SK-N-SH (cell line): ENCODE measurements around the gene DNASE2B. TPM values are rescaled to one million over a fixed set of nuclear protein-coding genes. Genes with fewer than 3 reads are reported as not detected.

Experiments used
- CTCF ChIA-PET: fragments of 300-600, 350-600 bp; formaldehyde crosslinking; extraction: SDS; loops from one replicate; lab custom pipeline; 2021; lab: Yijun Ruan, JAX
- POLR2A ChIA-PET: fragments of 350-600 bp; sonication (Branson Sonifier 250); formaldehyde crosslinking; extraction: SDS; loops from one replicate; lab custom pipeline; 2020; ENCODE audit warnings: antibody characterized with exemption, inconsistent platforms; lab: Yijun Ruan, JAX
- DNase-seq: peaks from one replicate; pipeline ENCODE4 v3.0.0; 2012
- H2AFZ ChIP-seq: fragments of 200-600 bp; sonication (generic); 2 replicates; pipeline ENCODE4 v1.8.1; 2016; ENCODE audit warnings: antibody characterized with exemption, mild to moderate bottlenecking, low read depth
- H3F3A ChIP-seq: fragments of 200-600 bp; sonication (generic); replicated peaks from 2 replicates; pipeline ENCODE3; 2016; ENCODE audit warnings: antibody characterized with exemption, mild to moderate bottlenecking; ENCODE audit not compliant: insufficient read depth
- H3K27ac ChIP-seq, 2 experiments: fragments of 200-500 bp in 1 of 2; fragments of 200-600 bp in 1 of 2; sonication (Bioruptor generic) in 1 of 2; sonication (generic), shearing (Covaris generic) in 1 of 2; 2 replicates each; pipeline versions ENCODE4 v1.5.1 to v1.6.1; 2014 to 2016; ENCODE audit warnings: low read depth in 2 of 2, inconsistent platforms in 1 of 2, low read length in 1 of 2, mild to moderate bottlenecking in 1 of 2, mixed read lengths in 1 of 2
- H3K27me3 ChIP-seq: fragments of 200-600 bp; sonication (generic), shearing (Covaris generic); 2 replicates; pipeline ENCODE4 v1.6.1; 2016; ENCODE audit warnings: mixed run types; ENCODE audit not compliant: insufficient read depth
- H3K36me3 ChIP-seq, 2 experiments: fragments of 200-500 bp in 1 of 2; fragments of 200-600 bp in 1 of 2; sonication (Bioruptor generic) in 1 of 2; sonication (generic) in 1 of 2; replicated peaks in 1 of 2; 2 replicates each; pipeline versions ENCODE3 to v1.5.1; 2014 to 2016; ENCODE audit warnings: low read length in 1 of 2, mild to moderate bottlenecking in 1 of 2; ENCODE audit not compliant: insufficient read depth in 2 of 2, control insufficient read depth in 1 of 2
- H3K4me1 ChIP-seq, 2 experiments: fragments of 200-500 bp in 1 of 2; fragments of 200-600 bp in 1 of 2; sonication (Bioruptor generic) in 1 of 2; sonication (generic), shearing (Covaris generic) in 1 of 2; 2 replicates each; pipeline versions ENCODE4 v1.5.1 to v1.6.1; 2014 to 2016; ENCODE audit warnings: low read depth in 1 of 2, low read length in 1 of 2, mixed run types in 1 of 2; ENCODE audit not compliant: insufficient read depth in 2 of 2, control insufficient read depth in 1 of 2
- H3K4me2 ChIP-seq: fragments of 200-600 bp; sonication (generic), shearing (Covaris generic); 2 replicates; pipeline ENCODE4 v1.6.1; 2017; ENCODE audit warnings: mixed run types
- H3K4me3 ChIP-seq, 2 experiments: fragments of 200-500 bp in 1 of 2; fragments of 200-600 bp in 1 of 2; sonication (Bioruptor generic) in 1 of 2; sonication (generic), shearing (Covaris generic) in 1 of 2; 2 replicates each; pipeline versions ENCODE4 v1.5.1 to v1.8.1; 2014 to 2016; ENCODE audit warnings: low read depth in 2 of 2, inconsistent platforms in 1 of 2, low read length in 1 of 2, mild to moderate bottlenecking in 1 of 2, mixed read lengths in 1 of 2, moderate library complexity in 1 of 2
- H3K79me2 ChIP-seq: fragments of 200-600 bp; sonication (generic); 2 replicates; pipeline ENCODE4 v1.8.1; 2017; ENCODE audit warnings: mild to moderate bottlenecking; ENCODE audit not compliant: insufficient read depth
- H3K9ac ChIP-seq: fragments of 200-600 bp; sonication (generic); 2 replicates; pipeline ENCODE4 v1.6.1; 2017; ENCODE audit warnings: mixed run types
- H3K9me2 ChIP-seq: fragments of 200-600 bp; sonication (generic); 2 replicates; pipeline ENCODE4 v1.6.1; 2017; ENCODE audit warnings: mixed run types
- H3K9me3 ChIP-seq: fragments of 200-600 bp; sonication (generic); 2 replicates; pipeline ENCODE4 v1.6.1; 2017; ENCODE audit warnings: mixed run types, mild to moderate bottlenecking, moderate library complexity
- H4K20me1 ChIP-seq: fragments of 200-600 bp; sonication (generic); 2 replicates; pipeline ENCODE4 v1.6.1; 2017; ENCODE audit warnings: mild to moderate bottlenecking, mixed run types; ENCODE audit not compliant: insufficient read depth
- CHD2 ChIP-seq: fragments of 150-350 bp; IDR thresholded peaks from 2 replicates; pipeline ENCODE4 v1.6.1; 2018; ENCODE audit warnings: low read length; ENCODE audit not compliant: partially characterized antibody
- ELF1 ChIP-seq: IDR thresholded peaks from 2 replicates; pipeline ENCODE4 v1.4.0; 2012
- FOSL2 ChIP-seq: IDR thresholded peaks from 2 replicates; pipeline ENCODE4 v1.4.0; 2012; ENCODE audit warnings: low read depth, mild to moderate bottlenecking, moderate library complexity, borderline replicate concordance
- FOXJ3 ChIP-seq: sonication (generic); formaldehyde crosslinking; IDR thresholded peaks from 2 replicates; pipeline ENCODE4 v1.5.1; 2020; ENCODE audit warnings: mild to moderate bottlenecking, missing genetic modification reagents
- FOXM1 ChIP-seq: IDR thresholded peaks from 2 replicates; pipeline ENCODE4 v1.4.0; 2012; ENCODE audit warnings: low read depth, mild to moderate bottlenecking
- GABPA ChIP-seq: IDR thresholded peaks from 2 replicates; pipeline ENCODE4 v1.4.0; 2012; ENCODE audit warnings: low read depth, mild to moderate bottlenecking
- GATA2 ChIP-seq: sonication (generic); formaldehyde crosslinking; IDR thresholded peaks from 2 replicates; pipeline ENCODE4 v1.5.0; 2020; ENCODE audit warnings: mild to moderate bottlenecking, missing genetic modification reagents
- IRF3 ChIP-seq: fragments of 150-350 bp; IDR thresholded peaks from 2 replicates; pipeline ENCODE4 v1.6.1; 2016; ENCODE audit warnings: mild to moderate bottlenecking, low read depth, low read length
- JUND ChIP-seq: IDR thresholded peaks from 2 replicates; pipeline ENCODE4 v1.4.0; 2012
- MAX ChIP-seq: IDR thresholded peaks from 2 replicates; pipeline ENCODE4 v1.4.0; 2012; ENCODE audit warnings: low read depth
- MXI1 ChIP-seq: IDR thresholded peaks from 2 replicates; pipeline ENCODE4 v1.6.1; 2012; ENCODE audit warnings: mild to moderate bottlenecking, low read depth, low read length, improper control_type of control experiment
- NFIC ChIP-seq: IDR thresholded peaks from 2 replicates; pipeline ENCODE4 v1.4.0; 2012; ENCODE audit warnings: borderline replicate concordance
- NRF1 ChIP-seq: IDR thresholded peaks from 2 replicates; pipeline ENCODE4 v1.6.1; 2012; ENCODE audit warnings: low read depth, mild to moderate bottlenecking, low read length
- PBX3 ChIP-seq: IDR thresholded peaks from 2 replicates; pipeline ENCODE4; 2012
- POLR2AphosphoS5 ChIP-seq: IDR thresholded peaks from 2 replicates; pipeline ENCODE4 v1.6.1; 2012; ENCODE audit warnings: low read depth, low read length
- RAD21 ChIP-seq: IDR thresholded peaks from 2 replicates; pipeline ENCODE4 v1.6.1; 2012; ENCODE audit warnings: mild to moderate bottlenecking, low read length
- RXRA ChIP-seq: IDR thresholded peaks from 2 replicates; pipeline ENCODE4 v1.4.0; 2012; ENCODE audit warnings: low read depth, mild to moderate bottlenecking, borderline replicate concordance
- TAF1 ChIP-seq: IDR thresholded peaks from 2 replicates; pipeline ENCODE4 v1.6.1; 2012; ENCODE audit warnings: low read depth, mild to moderate bottlenecking, low read length, moderate library complexity, borderline replicate concordance
- TEAD4 ChIP-seq: IDR thresholded peaks from 2 replicates; pipeline ENCODE4 v1.4.0; 2012; ENCODE audit warnings: mild to moderate bottlenecking, borderline replicate concordance; ENCODE audit not compliant: insufficient read depth
- YY1 ChIP-seq: IDR thresholded peaks from 2 replicates; pipeline ENCODE4 v1.4.0; 2012; ENCODE audit warnings: low read depth, mild to moderate bottlenecking
- ZBTB33 ChIP-seq: IDR thresholded peaks from 2 replicates; pipeline ENCODE4 v1.4.0; 2012; ENCODE audit warnings: low read depth, borderline replicate concordance
- WGBS: methylation state at CpG from one replicate; pipeline ENCODE4 v1.1.6; 2017; ENCODE audit warnings: low lambda C conversion rate; 5-methylcytosine and 5-hydroxymethylcytosine counted together
- polyA plus RNA-seq, 3 experiments: library from polyadenylated mRNA; depleted of rRNA; stranded (reverse); fragments of >200 nt; gene quantifications; 2 replicates each; pipeline ENCODE4 v1.2.3, GENCODE V29; 2012

Gene DNASE2B
- polyA plus RNA-seq, 1 of the 3 experiments (the other 2 are of a cell fraction), result 0.03 TPM

GRCh38 chr1:84429231-84429630 is 30.9 kb downstream of the DNASE2B start:
- Histone ChIP-seq H3K79me2 (no peaks in the 10 kb centered on the region), H3K9me2 (no peaks in the 10 kb centered on the region), H3K36me3 (no peaks in the 10 kb centered on the region), H3K27me3 (no peaks in the 10 kb centered on the region), H3F3A (no peaks in the 10 kb centered on the region), H3K9me3 (no peaks in the 10 kb centered on the region), H3K4me2 (no peak overlapping the region), H3K4me1 (peaks cover 2 to 4% of the 10 kb centered on the region in 2 experiments; a peak in 2 of 4 replicates), H3K27ac (no peak overlapping the region), H3K9ac (no peak overlapping the region), H2AFZ (no peak overlapping the region), H4K20me1 (no peaks in the 10 kb centered on the region), H3K4me3 (no peak overlapping the region)
- ChIA-PET CTCF (interaction anchor here (0.6 kb wide), 1 partner anchor 288 kb away, joined by 3 read pairs; no protein-coding TSS in a partner anchor), POLR2A (no interaction called here)
- no peak for DNase-seq
- TF ChIP-seq POLR2AphosphoS5 (no peak), TAF1 (no peak), RXRA (no peak), YY1 (no peak), NFIC (no peak), FOXM1 (no peak), IRF3 (no peak), FOSL2 (no peak), MXI1 (no peak), JUND (no peak), FOXJ3 (CRISPR knock-in tag) (no peak), GATA2 (CRISPR knock-in tag) (no peak), CHD2 (no peak), MAX (no peak), NRF1 (no peak), GABPA (no peak)
- 86% methylated on average over 1 of the region's 1 CpG for WGBS

- H2AFZ ChIP-seq, result no peak overlapping the region
- 95% methylated on average over 2 of the region's 2 CpGs for WGBS
- POLR2A ChIA-PET, result no interaction called here
- H3K79me2 ChIP-seq, result no peaks in the 10 kb centered on the region
- H3K4me2 ChIP-seq, result no peak overlapping the region
- H3K9ac ChIP-seq, result no peak overlapping the region
- no peaks in the 10 kb centered on the region for H3K9me2 ChIP-seq
- DNase-seq, result no peak
- H3F3A ChIP-seq, result no peaks in the 10 kb centered on the region
- H3K9me3 ChIP-seq, result no peaks in the 10 kb centered on the region
- peaks cover 4 to 9% of the 10 kb centered on the region in 2 experiments; a peak in 3 of 4 replicates for H3K4me1 ChIP-seq
- no peak overlapping the region for H3K4me3 ChIP-seq
- H3K36me3 ChIP-seq, result no peaks in the 10 kb centered on the region
- no peaks in the 10 kb centered on the region for H4K20me1 ChIP-seq
- no peak for TF ChIP-seq MXI1
- no peak for TF ChIP-seq RAD21
- TF ChIP-seq NFIC, result no peak
- TF ChIP-seq ZBTB33, result no peak
- no peak for TF ChIP-seq TEAD4
- TF ChIP-seq ELF1, result no peak
- TF ChIP-seq PBX3, result no peak
- no peak for TF ChIP-seq FOXM1
- H3K27me3 ChIP-seq, result no peaks in the 10 kb centered on the region
- no peak overlapping the region for H3K27ac ChIP-seq
- CTCF ChIA-PET, result interaction anchor here (0.6 to 2.0 kb wide), 3 partner anchors 191 to 498 kb away, joined by 3 to 5 read pairs (median 5); no protein-coding TSS in a partner anchor
Measured at GRCh38 chr1:84430546-84430945, 32.3 kb downstream of the DNASE2B start.
